CD14-positive monocyte (primary cell): Measurements from ENCODE around the gene TMEM247. TPM values are rescaled to one million over a fixed set of nuclear protein-coding genes. Genes with fewer than 3 reads are reported as not detected.
A peak's percentile ranks its signal among the peaks of the same experiment; 100 is the strongest.

ENCODE experiments used
- DNase-seq, 3 donors: peaks; one replicate each; pipeline ENCODE4 v3.0.0-alpha.2; 2011 to 2022
- H2AFZ ChIP-seq: 2 replicates; pipeline ENCODE4 v1.6.0; 2012; ENCODE audit warnings: mild to moderate bottlenecking, low read depth, low read length, inconsistent platforms; ENCODE audit not compliant: insufficient read depth, poor library complexity, severe bottlenecking
- H3K27ac ChIP-seq, 2 donors: 1 replicate in 1 of 2; 2 replicates in 1 of 2; pipeline ENCODE4 v1.5.1; 2012 to 2013; ENCODE audit warnings: low read length in 2 of 2, control low read depth in 1 of 2, inconsistent platforms in 1 of 2, low read depth in 1 of 2, mild to moderate bottlenecking in 1 of 2
- H3K27me3 ChIP-seq, 2 donors: one replicate each; pipeline versions ENCODE4 v1.6.0 to v1.6.1; 2011 to 2013; ENCODE audit warnings: low read length in 2 of 2; ENCODE audit not compliant: control insufficient read depth in 2 of 2, insufficient read depth in 2 of 2
- H3K36me3 ChIP-seq, 2 donors: replicated peaks in 1 of 2; 1 replicate in 1 of 2; 2 replicates in 1 of 2; pipeline versions ENCODE4 v1.5.1 to v1.6.1; 2012 to 2013; ENCODE audit warnings: low read length in 2 of 2, control low read depth in 1 of 2, inconsistent platforms in 1 of 2, mild to moderate bottlenecking in 1 of 2; ENCODE audit not compliant: insufficient read depth in 2 of 2, control insufficient read depth in 1 of 2
- H3K4me1 ChIP-seq, 2 donors: 1 replicate in 1 of 2; 2 replicates in 1 of 2; pipeline versions ENCODE4 v1.5.1 to v1.6.1; 2012 to 2013; ENCODE audit warnings: low read length in 2 of 2, control low read depth in 1 of 2, inconsistent platforms in 1 of 2, mild to moderate bottlenecking in 1 of 2, moderate library complexity in 1 of 2; ENCODE audit not compliant: insufficient read depth in 2 of 2, control insufficient read depth in 1 of 2
- H3K4me2 ChIP-seq: replicated peaks from 2 replicates; pipeline ENCODE3; 2012; ENCODE audit warnings: low read length, moderate library complexity, mild to moderate bottlenecking; ENCODE audit not compliant: poor library complexity, severe bottlenecking; ENCODE audit errors: extremely low read depth
- H3K4me3 ChIP-seq, 3 experiments: fragments of 200-600 bp in 1 of 3; sonication (generic) in 1 of 3; replicated peaks in 1 of 3; 1 replicate in 2 of 3; 2 replicates in 1 of 3; pipeline ENCODE4 v1.5.1; 2011 to 2013; ENCODE audit warnings: low read length in 3 of 3, mild to moderate bottlenecking in 3 of 3, control low read depth in 2 of 3, low read depth in 2 of 3, inconsistent platforms in 1 of 3, moderate library complexity in 1 of 3
- H3K79me2 ChIP-seq: 2 replicates; pipeline ENCODE4 v1.6.0; 2012; ENCODE audit warnings: mild to moderate bottlenecking, control low read depth, inconsistent platforms, low read length, moderate library complexity; ENCODE audit not compliant: insufficient read depth
- H3K9ac ChIP-seq: 2 replicates; pipeline ENCODE4 v1.6.0; 2017; ENCODE audit warnings: low read length, mild to moderate bottlenecking; ENCODE audit not compliant: insufficient read depth, poor library complexity, severe bottlenecking
- H3K9me3 ChIP-seq, 2 donors: replicated peaks in 1 of 2; 1 replicate in 1 of 2; 2 replicates in 1 of 2; pipeline versions ENCODE4 v1.5.1 to v1.6.1; 2012 to 2013; ENCODE audit warnings: low read length in 2 of 2, control low read depth in 1 of 2; ENCODE audit not compliant: control insufficient read depth in 1 of 2, insufficient read depth in 1 of 2
- H4K20me1 ChIP-seq: 2 replicates; pipeline ENCODE4 v1.6.0; 2012; ENCODE audit warnings: mild to moderate bottlenecking, low read length, control low read depth, moderate library complexity; ENCODE audit not compliant: insufficient read depth
- H3K27ac Mint-ChIP-seq, 7 donors: one replicate each; pipeline ENCODE4 v1.8.0; 2020; ENCODE audit warnings: mild to moderate bottlenecking in 7 of 7, mixed read lengths in 7 of 7, moderate library complexity in 6 of 7, inconsistent platforms in 2 of 7
- H3K27me3 Mint-ChIP-seq, 3 donors: one replicate each; pipeline ENCODE4 v1.8.0; 2021 to 2022; ENCODE audit warnings: low read depth in 3 of 3, mild to moderate bottlenecking in 3 of 3, mixed read lengths in 3 of 3, moderate library complexity in 3 of 3, inconsistent platforms in 1 of 3
- H3K36me3 Mint-ChIP-seq, 2 donors: one replicate each; pipeline ENCODE4 v1.8.0; 2020; ENCODE audit warnings: mixed read lengths in 2 of 2, inconsistent platforms in 1 of 2, mild to moderate bottlenecking in 1 of 2
- H3K4me1 Mint-ChIP-seq: one replicate; pipeline ENCODE4 v1.8.0; 2020; ENCODE audit warnings: mild to moderate bottlenecking, mixed read lengths
- H3K4me3 Mint-ChIP-seq, 2 donors: one replicate each; pipeline ENCODE4 v1.8.0; 2020; ENCODE audit warnings: mild to moderate bottlenecking in 2 of 2, mixed read lengths in 2 of 2, moderate library complexity in 1 of 2
- H3K9me3 Mint-ChIP-seq, 7 donors: one replicate each; pipeline ENCODE4 v1.8.0; 2020 to 2022; ENCODE audit warnings: mixed read lengths in 7 of 7, mild to moderate bottlenecking in 6 of 7, moderate library complexity in 6 of 7, inconsistent platforms in 2 of 7
- CTCF ChIP-seq: fragments of 200-600 bp; IDR thresholded peaks from one replicate; pipeline ENCODE4 v1.8.0; 2022; ENCODE audit warnings: antibody characterized with exemption, mild to moderate bottlenecking
- WGBS: methylation state at CpG from one replicate; pipeline ENCODE4 v1.1.5; 2013; ENCODE audit warnings: missing lambda C conversion rate; ENCODE audit not compliant: insufficient coverage; 5-methylcytosine and 5-hydroxymethylcytosine counted together
- intact Hi-C, 2 donors: fragments of 100-400 bp; cut with micrococcal nuclease; formaldehyde crosslinking; loops; one replicate each; pipeline versions ENCODE4 v1.15.0 to v1.15.1; 2023
- polyA plus RNA-seq, 3 donors: library from polyadenylated mRNA; depleted of rRNA in 1 of 3; unstranded in 2 of 3; stranded (reverse) in 1 of 3; fragments of 300-500 nt in 2 of 3; fragments of >200 nt in 1 of 3; fragmentation: Illumina TruSeq in 2 of 3; gene quantifications; 1 replicate in 2 of 3; 2 replicates in 1 of 3; pipeline ENCODE4 v1.2.3, GENCODE V29; 2012 to 2021

The TMEM247 gene
- polyA plus RNA-seq, 3 donors: not detected

- Histone ChIP-seq H3K4me3 (no peak overlapping the region), H2AFZ (no peak overlapping the region), H3K27ac (no peak overlapping the region), H3K9me3 (no peaks in the 10 kb centered on the region), H3K9ac (no peak overlapping the region), H3K4me2 (no peak overlapping the region), H3K27me3 (no peaks in the 10 kb centered on the region), H3K4me1 (peaks cover 9 to 10% of the 10 kb centered on the region in 2 donors), H3K79me2 (no peaks in the 10 kb centered on the region), H4K20me1 (no peaks in the 10 kb centered on the region), H3K36me3 (no peaks in the 10 kb centered on the region)
- no peak overlapping the region for H3K4me3 Mint-ChIP-seq
- intact Hi-C loops: loop anchor here in 1 of 2 donors (10.0 kb wide), 1 partner anchor 392 kb away; no protein-coding TSS in a partner anchor
- peaks cover 0 to 4% (median 2%) of the 10 kb centered on the region in 3 donors for H3K27me3 Mint-ChIP-seq
- peaks cover 0 to 4% (median 0%) of the 10 kb centered on the region in 7 donors for H3K9me3 Mint-ChIP-seq
- H3K27ac Mint-ChIP-seq: peak overlapping the region in 1 of 7 donors; percentile 19
- 94% methylated on average over 3 of the region's 7 CpGs for WGBS
- peaks cover 10% of the 10 kb centered on the region for H3K4me1 Mint-ChIP-seq
- no peak for TF ChIP-seq CTCF
- H3K36me3 Mint-ChIP-seq: no peaks in the 10 kb centered on the region
- DNase-seq: no peak
Observed at GRCh38 chr2:46456789-46457188, 22.6 kb upstream of the TMEM247 start.

- no peaks in the 10 kb centered on the region for H3K36me3 ChIP-seq
- H3K4me3 Mint-ChIP-seq: no peak overlapping the region
- H2AFZ ChIP-seq: peak overlapping the region; percentile 39
- no peak for TF ChIP-seq CTCF
- H3K4me3 ChIP-seq: no peak overlapping the region
- WGBS: 94% methylated on average over 7 of the region's 9 CpGs
- no peak for DNase-seq
- H4K20me1 ChIP-seq: no peaks in the 10 kb centered on the region
- peak overlapping the region in 1 of 7 donors; percentile 33 for H3K27ac Mint-ChIP-seq
- H3K9me3 ChIP-seq: no peaks in the 10 kb centered on the region
- H3K9ac ChIP-seq: no peak overlapping the region
- no peaks in the 10 kb centered on the region for H3K79me2 ChIP-seq
- H3K27ac ChIP-seq: no peak overlapping the region
- no peak overlapping the region for H3K4me2 ChIP-seq
- peaks cover 31% of the 10 kb centered on the region for H3K4me1 Mint-ChIP-seq
- H3K9me3 Mint-ChIP-seq: peaks cover 0 to 1% (median 0%) of the 10 kb centered on the region in 7 donors
- H3K27me3 ChIP-seq: no peaks in the 10 kb centered on the region
- peaks cover 30 to 31% of the 10 kb centered on the region in 2 donors for H3K4me1 ChIP-seq
- intact Hi-C loops: loop anchor here in 1 of 2 donors (10.0 kb wide), 1 partner anchor 394 kb away; no protein-coding TSS in a partner anchor
- no peaks in the 10 kb centered on the region for H3K36me3 Mint-ChIP-seq
- peaks cover 0 to 4% (median 0%) of the 10 kb centered on the region in 3 donors for H3K27me3 Mint-ChIP-seq
Observed at GRCh38 chr2:46458763-46459500, 20.4 kb upstream of the TMEM247 start.
